Caco-2 (cell line): ENCODE data around the gene PER3. TPM values are rescaled to one million over a fixed set of nuclear protein-coding genes. Genes with fewer than 3 reads are reported as not detected.

Experiments used
- BruUV-seq: library from RNA; stranded (reverse); fragments of 400-500 nt; replicated peaks from 2 replicates; lab custom pipeline; 2021; lab: Mats Ljungman, UMichigan
- CTCF ChIA-PET: fragments of 300-600 bp; sonication (Branson Sonifier 250); formaldehyde crosslinking; loops from one replicate; lab custom pipeline; 2022; ENCODE audit warnings: antibody characterized with exemption; lab: Charles Lee
- POLR2A ChIA-PET: fragments of 300-600 bp; sonication (Branson Sonifier 250); formaldehyde crosslinking; loops from one replicate; lab custom pipeline; 2022; ENCODE audit warnings: antibody characterized with exemption; lab: Charles Lee
- DNase-seq, 2 experiments: peaks; one replicate each; pipeline versions ENCODE4 v3.0.0 to v3.0.0-alpha.2; 2020 to 2022
- H3K27me3 ChIP-seq: replicated peaks from 2 replicates; pipeline ENCODE4 v1.6.0; 2011; ENCODE audit warnings: low read length; ENCODE audit not compliant: control insufficient read depth, insufficient read depth
- H3K36me3 ChIP-seq: 2 replicates; pipeline ENCODE4 v1.5.1; 2011; ENCODE audit warnings: low read length; ENCODE audit not compliant: control insufficient read depth, insufficient read depth
- H3K4me1 ChIP-seq: fragments of 250-450 bp; sonication (Bioruptor Pico); 2 replicates; pipeline ENCODE4 v1.5.1; 2020; ENCODE audit warnings: mild to moderate bottlenecking
- H3K4me3 ChIP-seq: 2 replicates; pipeline ENCODE4 v1.5.1; 2011; ENCODE audit warnings: low read depth, mild to moderate bottlenecking, control low read depth, low read length
- H3K9me3 ChIP-seq: fragments of 250-450 bp; sonication (Bioruptor Pico); 2 replicates; pipeline ENCODE4 v1.5.1; 2020; ENCODE audit warnings: mild to moderate bottlenecking, moderate library complexity
- H3K27ac Mint-ChIP-seq: one replicate; pipeline ENCODE4 v1.8.0; 2022; ENCODE audit warnings: mixed read lengths; ENCODE audit not compliant: unreplicated experiment
- H3K27me3 Mint-ChIP-seq: one replicate; pipeline ENCODE4 v1.8.0; 2022; ENCODE audit warnings: mixed read lengths; ENCODE audit not compliant: insufficient read depth, unreplicated experiment
- H3K36me3 Mint-ChIP-seq: one replicate; pipeline ENCODE4 v1.8.0; 2022; ENCODE audit warnings: mild to moderate bottlenecking, mixed read lengths; ENCODE audit not compliant: insufficient read depth, unreplicated experiment
- H3K4me1 Mint-ChIP-seq: one replicate; pipeline ENCODE4 v1.8.0; 2022; ENCODE audit warnings: low read depth, mixed read lengths; ENCODE audit not compliant: unreplicated experiment
- H3K4me3 Mint-ChIP-seq: one replicate; pipeline ENCODE4 v1.8.0; 2022; ENCODE audit warnings: mild to moderate bottlenecking, moderate library complexity, mixed read lengths; ENCODE audit not compliant: unreplicated experiment
- H3K9me3 Mint-ChIP-seq: one replicate; pipeline ENCODE4 v1.8.0; 2022; ENCODE audit warnings: mixed read lengths; ENCODE audit not compliant: unreplicated experiment
- intact Hi-C: fragments of 100-400 bp; cut with micrococcal nuclease; formaldehyde crosslinking; loops from one replicate; pipeline ENCODE4 v1.10.0; 2022; ENCODE audit not compliant: unreplicated experiment
- total RNA-seq: library from RNA; stranded (reverse); gene quantifications from 2 replicates; pipeline ENCODE4 v1.2.3, GENCODE V29; 2022
- TF ChIP-seq, protein P1 (sequence below), 2 experiments: fragments of 200-600 bp in 1 of 2; IDR thresholded peaks; 1 replicate in 1 of 2; 2 replicates in 1 of 2; pipeline versions ENCODE4 v1.5.1 to v1.8.0; 2011 to 2022; ENCODE audit warnings: antibody characterized with exemption in 1 of 2, control low read depth in 1 of 2, inconsistent platforms in 1 of 2, low read depth in 1 of 2, low read length in 1 of 2, mild to moderate bottlenecking in 1 of 2, moderate library complexity in 1 of 2; ENCODE audit not compliant: insufficient read depth in 1 of 2, severe bottlenecking in 1 of 2, unreplicated experiment in 1 of 2

The PER3 gene
- total RNA-seq, 1 experiment from 2014 or later = 27.4 TPM

DNA sequence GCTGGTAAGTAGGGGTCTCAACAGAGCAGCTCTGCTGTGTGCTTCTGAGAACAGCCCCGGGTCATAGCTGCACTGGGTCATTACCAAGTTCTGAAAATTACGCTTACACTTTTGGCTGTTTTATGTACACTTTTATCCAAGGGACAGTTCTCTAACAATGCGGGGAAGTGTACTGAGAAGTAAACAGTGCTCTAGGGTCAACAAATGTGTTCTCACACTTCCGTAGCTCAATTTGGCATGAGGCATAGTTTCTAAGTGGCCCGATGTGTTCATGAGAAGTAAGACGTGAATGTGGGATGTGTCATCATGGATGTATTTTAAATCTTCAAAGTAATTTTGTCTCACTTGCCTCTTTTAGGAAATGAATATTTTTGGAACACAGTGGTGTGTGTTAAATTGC lies 23.8 kb upstream of the PER3 start:
- Histone ChIP-seq H3K4me1 (no peaks in the 10 kb centered on the region), H3K9me3 (no peaks in the 10 kb centered on the region), H3K4me3 (no peak overlapping the region), H3K36me3 (no peaks in the 10 kb centered on the region), H3K27me3 (no peaks in the 10 kb centered on the region)
- Mint-ChIP-seq H3K4me1 (no peaks in the 10 kb centered on the region), H3K27ac (no peak overlapping the region), H3K36me3 (no peaks in the 10 kb centered on the region), H3K9me3 (no peaks in the 10 kb centered on the region), H3K27me3 (no peaks in the 10 kb centered on the region), H3K4me3 (no peak overlapping the region)
- intact Hi-C loops = no loop called here
- CTCF ChIA-PET = interaction anchor here (1.1 kb wide), 1 partner anchor 92 kb away, joined by 5 read pairs; no protein-coding TSS in a partner anchor
- no peak for DNase-seq
- TF ChIP-seq, protein P1, sequence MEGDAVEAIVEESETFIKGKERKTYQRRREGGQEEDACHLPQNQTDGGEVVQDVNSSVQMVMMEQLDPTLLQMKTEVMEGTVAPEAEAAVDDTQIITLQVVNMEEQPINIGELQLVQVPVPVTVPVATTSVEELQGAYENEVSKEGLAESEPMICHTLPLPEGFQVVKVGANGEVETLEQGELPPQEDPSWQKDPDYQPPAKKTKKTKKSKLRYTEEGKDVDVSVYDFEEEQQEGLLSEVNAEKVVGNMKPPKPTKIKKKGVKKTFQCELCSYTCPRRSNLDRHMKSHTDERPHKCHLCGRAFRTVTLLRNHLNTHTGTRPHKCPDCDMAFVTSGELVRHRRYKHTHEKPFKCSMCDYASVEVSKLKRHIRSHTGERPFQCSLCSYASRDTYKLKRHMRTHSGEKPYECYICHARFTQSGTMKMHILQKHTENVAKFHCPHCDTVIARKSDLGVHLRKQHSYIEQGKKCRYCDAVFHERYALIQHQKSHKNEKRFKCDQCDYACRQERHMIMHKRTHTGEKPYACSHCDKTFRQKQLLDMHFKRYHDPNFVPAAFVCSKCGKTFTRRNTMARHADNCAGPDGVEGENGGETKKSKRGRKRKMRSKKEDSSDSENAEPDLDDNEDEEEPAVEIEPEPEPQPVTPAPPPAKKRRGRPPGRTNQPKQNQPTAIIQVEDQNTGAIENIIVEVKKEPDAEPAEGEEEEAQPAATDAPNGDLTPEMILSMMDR (IDR thresholded peaks at IDR 0.05; ENCODE audit: insufficient read depth in 1 of 2, low read depth in 1 of 2, low read length in 1 of 2, severe bottlenecking in 1 of 2, unreplicated experiment in 1 of 2) = no peak
- no TSS peak for BruUV-seq
- POLR2A ChIA-PET = no interaction called here

DNA sequence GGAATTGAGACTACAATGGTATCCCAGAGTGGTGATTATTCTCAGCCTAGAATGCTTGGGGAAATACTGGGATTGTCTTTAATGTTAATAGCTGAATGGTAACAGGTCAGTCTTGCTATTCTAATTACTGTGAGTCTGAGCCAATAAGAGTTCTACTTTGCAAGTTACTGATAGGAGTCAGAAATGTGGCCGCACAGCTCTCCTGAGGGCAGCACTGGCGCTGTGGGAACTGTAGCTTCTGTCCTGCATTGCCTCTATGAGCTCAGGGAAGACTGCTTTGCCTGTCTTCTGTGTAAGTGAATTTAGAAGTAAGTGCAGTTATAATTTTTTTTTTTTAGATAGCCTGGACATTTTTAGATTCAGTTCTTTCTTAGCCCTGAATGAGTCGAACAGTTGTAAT lies 23.0 kb upstream of the PER3 start:
- H3K9me3 ChIP-seq = no peaks in the 10 kb centered on the region
- no peaks in the 10 kb centered on the region for H3K4me1 Mint-ChIP-seq
- TF ChIP-seq, protein P1 (IDR thresholded peaks at IDR 0.05; ENCODE audit: insufficient read depth in 1 of 2, low read depth in 1 of 2, low read length in 1 of 2, severe bottlenecking in 1 of 2, unreplicated experiment in 1 of 2) = no peak
- no TSS peak for BruUV-seq
- H3K36me3 Mint-ChIP-seq = no peaks in the 10 kb centered on the region
- H3K27me3 ChIP-seq = no peaks in the 10 kb centered on the region
- no peaks in the 10 kb centered on the region for H3K4me1 ChIP-seq
- no peaks in the 10 kb centered on the region for H3K36me3 ChIP-seq
- no peak overlapping the region for H3K4me3 ChIP-seq
- ChIA-PET CTCF (interaction anchor here (0.6 to 2.4 kb wide), 3 partner anchors 8 to 154 kb away, joined by 3 to 14 read pairs (median 5); no protein-coding TSS in a partner anchor), POLR2A (no interaction called here)
- intact Hi-C loops = no loop called here
- H3K9me3 Mint-ChIP-seq = no peaks in the 10 kb centered on the region
- no peak overlapping the region for H3K27ac Mint-ChIP-seq
- no peak overlapping the region for H3K4me3 Mint-ChIP-seq
- no peak for DNase-seq
- no peaks in the 10 kb centered on the region for H3K27me3 Mint-ChIP-seq

DNA sequence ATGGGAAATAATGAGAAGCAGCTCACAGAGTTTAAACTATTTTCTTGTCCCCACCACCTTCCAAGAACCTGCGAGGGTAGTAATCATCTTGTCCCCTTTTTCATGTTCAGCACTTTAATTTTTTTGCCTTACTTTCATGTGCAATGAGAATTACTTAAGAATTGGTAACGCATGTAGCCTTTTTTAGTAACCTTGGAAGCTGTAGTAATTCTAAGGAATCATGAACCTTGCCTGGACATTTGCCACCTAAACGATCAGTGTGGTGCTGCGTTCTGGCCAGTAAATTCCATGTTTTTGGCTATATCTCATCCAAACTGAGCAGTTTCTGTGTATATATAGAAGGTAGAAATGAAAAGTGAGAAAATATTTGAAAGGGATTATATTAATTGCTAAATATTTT lies 16.9 kb upstream of the PER3 start:
- Mint-ChIP-seq H3K4me1 (peaks cover 3% of the 10 kb centered on the region), H3K36me3 (peaks cover 3% of the 10 kb centered on the region), H3K9me3 (no peaks in the 10 kb centered on the region), H3K27me3 (peaks cover 2% of the 10 kb centered on the region), H3K4me3 (no peak overlapping the region), H3K27ac (no peak overlapping the region)
- intact Hi-C loops = no loop called here
- Histone ChIP-seq H3K4me3 (no peak overlapping the region), H3K4me1 (peaks cover 6% of the 10 kb centered on the region), H3K27me3 (no peaks in the 10 kb centered on the region), H3K9me3 (no peaks in the 10 kb centered on the region), H3K36me3 (no peaks in the 10 kb centered on the region)
- CTCF ChIA-PET = interaction anchor here (0.7 kb wide), 1 partner anchor 83 kb away, joined by 3 read pairs; no protein-coding TSS in a partner anchor
- TF ChIP-seq, protein P1 (IDR thresholded peaks at IDR 0.05; ENCODE audit: insufficient read depth in 1 of 2, low read depth in 1 of 2, low read length in 1 of 2, severe bottlenecking in 1 of 2, unreplicated experiment in 1 of 2) = no peak
- BruUV-seq = no TSS peak
- DNase-seq = no peak
- POLR2A ChIA-PET = no interaction called here
